ENCODE results near the gene HIPK3.
A peak's percentile ranks its signal among the peaks of the same experiment; 100 is the strongest.

HIPK3 gene

DNA sequence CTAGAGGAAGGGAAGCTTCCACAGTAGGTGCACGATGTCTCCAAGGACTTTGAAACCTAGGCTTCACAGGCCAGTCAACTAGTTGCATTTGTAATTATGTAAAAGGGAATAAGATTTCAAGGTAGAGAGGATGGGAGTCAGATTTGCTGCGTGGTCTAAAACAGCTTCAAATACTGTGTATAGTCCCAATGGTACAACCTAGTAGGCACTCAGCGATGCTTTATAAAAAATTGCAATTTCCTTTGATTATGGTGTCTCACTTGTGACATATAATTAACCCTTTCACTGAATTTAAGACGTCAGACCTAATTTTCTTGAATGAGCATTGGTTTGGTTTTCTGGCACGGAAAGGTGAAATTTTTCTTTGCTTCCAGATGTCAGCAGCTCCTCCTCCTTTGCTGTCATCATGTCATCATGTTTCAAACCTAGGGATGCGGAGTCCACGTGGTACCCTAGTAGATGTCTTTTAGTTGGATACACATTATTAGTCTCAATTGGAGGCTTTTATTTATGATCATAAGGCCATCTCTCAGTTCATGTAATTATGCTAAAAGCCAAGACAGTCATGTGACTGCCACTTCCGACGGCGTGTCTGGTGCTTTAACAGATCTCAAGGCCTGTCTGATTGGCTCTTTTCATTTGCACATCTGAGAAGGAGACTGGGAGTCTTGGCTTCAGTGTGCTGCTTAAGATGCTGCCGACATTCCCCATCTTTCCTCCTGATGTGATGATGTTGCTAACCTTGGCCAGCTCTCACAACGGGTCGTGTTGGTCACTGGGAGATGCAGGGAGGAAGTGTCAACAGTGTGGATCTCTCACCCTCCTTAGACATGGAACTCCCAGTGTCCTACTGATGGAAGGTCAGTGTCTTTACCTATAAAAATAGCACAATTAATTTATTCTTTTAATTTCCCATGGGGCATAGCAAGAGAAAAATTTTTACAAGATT lies 134.0 kb downstream of the HIPK3 start:
- DNase-seq (ENCODE audit: low read depth), result no peak

DNA sequence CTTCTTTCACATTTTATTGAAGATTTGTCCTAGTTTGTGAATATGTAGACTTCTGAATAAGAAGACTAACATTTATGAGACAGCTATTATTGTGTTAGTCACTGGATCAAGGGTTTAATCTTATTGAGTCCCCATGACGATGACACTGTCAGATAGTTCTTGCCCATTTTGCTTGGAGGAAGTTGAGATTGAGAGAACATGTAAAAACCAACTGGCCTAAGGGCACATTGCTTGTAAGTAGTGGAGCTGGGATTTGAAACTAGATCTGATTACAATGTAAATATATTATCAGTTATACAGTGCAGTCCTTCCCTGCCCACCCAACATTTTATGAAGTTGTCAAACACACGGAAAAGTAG lies 134.7 kb downstream of the HIPK3 start:
- no peak for DNase-seq (ENCODE audit: low read depth)

DNA sequence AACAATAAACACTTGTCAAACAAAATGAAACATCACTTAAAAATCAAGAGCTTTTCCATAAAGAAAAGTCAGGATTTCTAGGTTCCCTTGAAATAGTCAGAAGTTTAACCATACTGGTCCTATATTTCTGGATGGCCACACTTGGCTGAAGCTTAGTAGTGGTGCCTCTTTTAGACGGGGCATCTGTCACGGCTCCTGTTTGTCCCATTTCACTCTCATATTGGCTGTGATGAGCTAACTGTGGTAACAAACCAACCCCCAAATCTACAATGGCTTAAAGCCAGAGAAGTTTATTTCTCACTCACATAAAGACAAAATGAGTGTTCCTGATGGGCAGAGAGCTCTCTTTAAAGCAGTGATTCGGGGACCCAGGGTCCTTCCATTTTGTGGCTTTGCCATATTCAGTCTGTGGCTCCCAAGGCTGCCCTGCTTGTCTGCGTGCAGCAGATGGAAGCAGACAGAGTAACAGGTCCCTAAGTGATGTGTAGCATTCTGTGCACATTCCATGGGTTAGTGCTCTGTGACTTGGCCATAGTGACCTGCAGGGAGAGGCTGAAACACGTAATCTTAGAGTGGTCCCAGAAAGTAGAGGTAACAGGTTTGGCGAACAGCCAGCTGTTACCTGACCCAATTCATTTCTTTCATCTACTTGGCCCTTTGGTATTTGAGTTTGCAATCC lies 137.4 kb downstream of the HIPK3 start:
- no peak for DNase-seq (ENCODE audit: low read depth)

DNA sequence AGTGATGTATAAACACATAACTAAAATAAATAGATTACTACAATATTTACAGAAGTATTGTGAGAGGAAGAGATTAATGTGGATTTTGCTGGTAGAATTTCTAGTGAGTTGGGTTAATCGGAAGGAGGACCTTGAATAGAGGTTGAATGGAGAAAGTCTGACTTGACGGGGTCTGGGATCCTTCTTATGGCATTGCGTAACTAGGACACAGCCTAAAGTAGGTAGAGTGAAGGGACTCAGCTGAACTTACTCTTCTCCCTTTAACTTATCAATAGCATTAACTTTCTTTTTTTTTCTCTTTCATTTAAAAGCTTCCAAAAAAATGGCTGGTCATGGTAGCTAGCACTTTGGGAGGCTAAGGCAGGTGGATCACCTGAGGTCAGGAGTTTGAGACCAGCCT lies 139.2 kb downstream of the HIPK3 start:
- DNase-seq (ENCODE audit: low read depth), result no peak

DNA sequence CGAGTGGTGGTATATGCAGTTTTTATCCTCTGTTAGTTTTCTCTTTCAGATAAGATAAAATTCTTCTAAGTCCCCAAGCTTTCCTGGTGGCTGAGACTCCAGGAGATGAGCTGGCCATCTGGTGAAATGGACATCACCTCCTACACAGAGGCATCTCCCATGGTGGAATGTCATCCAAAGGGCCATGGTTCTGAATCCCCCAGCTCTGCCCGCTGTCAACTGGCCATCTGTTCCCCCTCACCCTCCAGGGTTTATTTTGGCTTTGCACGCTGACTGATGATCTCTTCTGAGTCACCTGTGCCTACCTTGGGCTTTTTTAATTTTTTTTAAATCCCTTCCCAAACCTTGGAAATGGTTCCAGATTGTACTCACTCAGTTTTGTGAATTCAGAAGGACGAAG lies 142.2 kb downstream of the HIPK3 start:
- DNase-seq (ENCODE audit: low read depth), result no peak

DNA sequence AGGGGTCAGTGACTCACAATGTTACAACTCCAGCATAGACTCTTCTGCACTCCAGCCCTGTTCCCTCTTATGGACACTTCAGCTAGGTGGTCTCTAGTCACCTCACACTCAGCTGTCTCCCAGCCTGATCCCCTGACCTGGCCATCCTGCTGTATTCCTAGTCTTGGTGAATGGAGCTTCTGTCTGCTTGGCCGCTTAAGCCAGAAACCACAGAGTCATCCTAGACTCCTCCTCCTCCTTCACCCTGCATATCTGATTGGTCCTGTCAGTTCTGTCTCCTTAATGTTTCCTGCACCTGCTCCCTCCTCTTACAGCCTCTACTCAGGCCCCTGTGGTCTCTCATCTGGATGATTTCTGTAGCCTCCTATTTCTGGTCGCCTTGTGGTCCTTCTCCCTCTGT lies 144.9 kb downstream of the HIPK3 start:
- DNase-seq (ENCODE audit: low read depth), result peak; percentile 6

DNA sequence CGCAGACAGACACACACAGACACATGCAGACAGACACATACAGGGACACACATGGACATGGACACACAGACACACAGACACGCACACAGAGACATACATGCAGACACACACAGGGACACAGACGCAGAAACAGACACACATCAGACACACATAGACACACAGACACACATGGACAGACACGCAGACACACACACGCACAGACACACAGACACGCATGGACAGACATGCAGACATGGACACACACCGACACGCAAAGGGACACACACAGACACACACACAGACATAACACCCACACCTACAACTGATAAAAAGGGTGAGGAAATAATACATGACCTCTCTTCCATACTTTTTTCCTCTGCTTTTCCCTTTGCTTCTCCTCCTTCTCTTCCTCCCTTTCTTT lies 146.2 kb downstream of the HIPK3 start:
- no peak for DNase-seq (ENCODE audit: low read depth)

DNA sequence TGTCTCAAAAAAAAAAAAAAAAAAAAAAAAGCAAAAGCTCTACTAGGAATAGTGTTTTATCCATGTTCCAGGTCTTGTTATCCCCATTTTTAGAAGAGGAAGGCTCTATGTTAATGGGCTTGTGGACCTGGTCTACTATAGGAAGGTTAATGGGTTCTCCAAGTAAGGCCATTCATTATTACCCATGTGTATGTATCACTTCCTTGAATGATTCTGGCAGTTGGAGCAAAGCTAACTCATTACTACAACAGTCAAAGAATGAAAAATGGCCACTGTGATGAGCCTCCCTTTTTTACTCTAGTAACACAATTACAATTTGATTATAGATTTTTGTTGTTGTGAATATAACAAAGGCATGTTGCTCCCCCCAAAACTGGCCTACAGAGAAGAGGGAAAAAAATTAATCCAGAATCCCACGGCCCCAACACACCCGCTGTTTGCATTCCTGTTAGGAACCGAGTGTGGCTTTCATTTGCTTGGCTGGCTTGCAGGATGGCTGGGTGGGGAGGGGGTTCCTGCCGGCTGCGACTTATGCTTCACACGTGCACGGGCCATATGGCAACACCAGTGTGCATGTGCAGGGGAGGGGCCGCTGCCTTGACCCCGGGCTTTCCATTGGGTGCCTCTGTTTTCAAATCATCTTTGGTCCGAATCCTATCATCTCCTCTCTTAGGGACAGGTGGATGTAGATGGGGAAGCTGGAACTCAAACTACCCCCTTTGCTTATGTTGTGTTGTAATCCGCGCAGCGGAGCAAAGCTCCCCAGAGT lies 148.8 kb downstream of the HIPK3 start:
- no peak for DNase-seq (ENCODE audit: low read depth)

Measured in amniotic epithelial cell (primary cell).